Endothelial cell (in vitro differentiated cells): Measurements from ENCODE around the gene RPTOR. TPM values are rescaled to one million over a fixed set of nuclear protein-coding genes. Genes with fewer than 3 reads are reported as not detected.

Experiments
- DNase-seq: peaks from one replicate; pipeline ENCODE4 v3.0.0; 2021; ENCODE audit warnings: low spot score
- H3K27ac Mint-ChIP-seq: one replicate; pipeline ENCODE4 v1.8.0; 2021; ENCODE audit warnings: mixed read lengths, inconsistent platforms; ENCODE audit not compliant: unreplicated experiment
- H3K27me3 Mint-ChIP-seq: one replicate; pipeline ENCODE4 v1.8.0; 2021; ENCODE audit warnings: mild to moderate bottlenecking, moderate library complexity, mixed read lengths, inconsistent platforms; ENCODE audit not compliant: unreplicated experiment
- H3K36me3 Mint-ChIP-seq: one replicate; pipeline ENCODE4 v1.8.0; 2021; ENCODE audit warnings: mild to moderate bottlenecking, low read depth, mixed read lengths, inconsistent platforms; ENCODE audit not compliant: unreplicated experiment
- H3K4me1 Mint-ChIP-seq: one replicate; pipeline ENCODE4 v1.8.0; 2021; ENCODE audit warnings: mild to moderate bottlenecking, mixed read lengths, inconsistent platforms; ENCODE audit not compliant: unreplicated experiment
- H3K4me3 Mint-ChIP-seq: one replicate; pipeline ENCODE4 v1.8.0; 2021; ENCODE audit warnings: mild to moderate bottlenecking, mixed read lengths, inconsistent platforms; ENCODE audit not compliant: unreplicated experiment
- H3K9me3 Mint-ChIP-seq: one replicate; pipeline ENCODE4 v1.8.0; 2021; ENCODE audit warnings: mixed read lengths, inconsistent platforms; ENCODE audit not compliant: unreplicated experiment
- total RNA-seq: library from RNA; stranded (reverse); fragmentation: NEBNext Ultra II Directional; extraction: Animal tissue kit (Norgen Biotek cat#: 25700); gene quantifications from one replicate; pipeline ENCODE4 v1.2.1, GENCODE V29; 2021; ENCODE audit not compliant: unreplicated experiment
- TF ChIP-seq, protein P1 (sequence below): fragments of 200-600 bp; sonication (generic); IDR thresholded peaks from one replicate; pipeline ENCODE4 v1.5.0; 2021; ENCODE audit warnings: antibody characterized with exemption; ENCODE audit not compliant: unreplicated experiment

The RPTOR gene
- total RNA-seq, 1 donor from 2014 or later, result 36.7 TPM

DNA sequence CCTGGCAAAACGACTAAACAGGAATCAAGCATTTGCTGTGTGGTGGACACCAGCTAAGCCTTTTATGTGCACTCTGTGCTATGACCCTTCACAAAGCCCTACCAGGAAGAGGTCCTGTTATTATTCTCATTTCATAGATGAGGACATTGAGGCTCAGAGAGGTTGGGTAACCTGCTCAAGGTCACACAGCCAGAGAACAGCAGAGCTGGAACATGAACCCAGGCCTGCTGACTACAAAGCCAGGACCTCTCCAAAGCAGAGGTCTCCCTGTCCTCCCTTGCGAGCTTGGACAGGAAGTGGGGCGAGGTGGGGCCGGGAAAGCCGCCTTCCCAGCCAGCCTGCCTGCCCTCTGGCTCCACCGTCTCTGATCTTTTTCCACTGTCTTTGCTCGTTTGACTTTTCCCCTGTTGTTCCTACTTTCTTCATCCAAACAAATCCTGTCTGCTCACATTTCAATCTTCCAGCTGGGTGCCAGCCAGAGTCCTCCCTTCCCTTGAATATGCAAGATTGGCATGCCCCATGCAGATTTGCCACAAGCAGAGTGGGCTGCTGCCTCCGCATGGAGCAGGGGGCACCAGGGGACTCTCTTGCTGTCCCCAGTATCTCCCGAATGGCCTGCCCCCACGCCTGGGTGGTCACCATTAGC, 23.7 kb upstream of the RPTOR start:
- Mint-ChIP-seq H3K9me3 (no peaks in the 10 kb centered on the region), H3K4me3 (no peak overlapping the region), H3K27ac (no peak overlapping the region), H3K4me1 (peaks cover 17% of the 10 kb centered on the region), H3K36me3 (no peaks in the 10 kb centered on the region), H3K27me3 (peaks cover 6% of the 10 kb centered on the region)
- no peak for DNase-seq
- TF ChIP-seq, protein P1, sequence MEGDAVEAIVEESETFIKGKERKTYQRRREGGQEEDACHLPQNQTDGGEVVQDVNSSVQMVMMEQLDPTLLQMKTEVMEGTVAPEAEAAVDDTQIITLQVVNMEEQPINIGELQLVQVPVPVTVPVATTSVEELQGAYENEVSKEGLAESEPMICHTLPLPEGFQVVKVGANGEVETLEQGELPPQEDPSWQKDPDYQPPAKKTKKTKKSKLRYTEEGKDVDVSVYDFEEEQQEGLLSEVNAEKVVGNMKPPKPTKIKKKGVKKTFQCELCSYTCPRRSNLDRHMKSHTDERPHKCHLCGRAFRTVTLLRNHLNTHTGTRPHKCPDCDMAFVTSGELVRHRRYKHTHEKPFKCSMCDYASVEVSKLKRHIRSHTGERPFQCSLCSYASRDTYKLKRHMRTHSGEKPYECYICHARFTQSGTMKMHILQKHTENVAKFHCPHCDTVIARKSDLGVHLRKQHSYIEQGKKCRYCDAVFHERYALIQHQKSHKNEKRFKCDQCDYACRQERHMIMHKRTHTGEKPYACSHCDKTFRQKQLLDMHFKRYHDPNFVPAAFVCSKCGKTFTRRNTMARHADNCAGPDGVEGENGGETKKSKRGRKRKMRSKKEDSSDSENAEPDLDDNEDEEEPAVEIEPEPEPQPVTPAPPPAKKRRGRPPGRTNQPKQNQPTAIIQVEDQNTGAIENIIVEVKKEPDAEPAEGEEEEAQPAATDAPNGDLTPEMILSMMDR, result no peak

DNA sequence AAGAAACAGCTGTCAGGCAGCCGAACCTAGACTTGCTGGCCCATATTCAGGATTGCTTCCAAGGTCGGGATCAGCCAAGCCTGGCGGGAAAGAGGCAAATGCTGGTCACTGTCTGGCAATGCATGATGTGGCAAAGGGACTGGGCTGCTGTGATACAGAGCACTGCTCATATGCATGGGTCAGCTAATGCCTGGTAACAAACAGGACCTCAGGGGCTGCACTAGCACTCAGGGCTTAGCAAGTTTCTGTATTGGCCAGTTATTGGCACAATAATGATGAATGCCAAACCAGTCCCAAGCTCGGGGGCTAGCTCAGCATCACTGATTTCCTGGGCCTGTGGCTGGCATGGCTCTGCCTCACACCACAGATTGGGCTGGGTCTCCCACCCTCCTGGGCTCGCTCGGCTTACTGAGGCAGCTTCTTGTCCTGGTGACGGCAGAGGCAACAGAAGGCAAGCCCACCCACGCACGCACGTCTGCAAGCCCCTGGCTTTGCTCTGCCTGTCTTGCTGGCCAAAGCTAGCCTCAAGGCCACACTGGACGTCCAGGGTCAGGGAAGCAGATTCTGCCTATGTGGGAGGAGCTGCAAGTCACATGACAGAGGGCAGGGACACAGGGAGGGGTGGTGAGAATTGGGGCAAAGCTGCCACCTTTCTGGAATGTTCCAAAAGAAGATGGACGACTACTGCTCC, 21.4 kb upstream of the RPTOR start:
- no peak overlapping the region for H3K4me3 Mint-ChIP-seq
- no peaks in the 10 kb centered on the region for H3K36me3 Mint-ChIP-seq
- DNase-seq, result no peak
- H3K4me1 Mint-ChIP-seq, result peaks cover 17% of the 10 kb centered on the region
- peaks cover 6% of the 10 kb centered on the region for H3K27me3 Mint-ChIP-seq
- TF ChIP-seq, protein P1, result no peak
- H3K9me3 Mint-ChIP-seq, result no peaks in the 10 kb centered on the region
- no peak overlapping the region for H3K27ac Mint-ChIP-seq

DNA sequence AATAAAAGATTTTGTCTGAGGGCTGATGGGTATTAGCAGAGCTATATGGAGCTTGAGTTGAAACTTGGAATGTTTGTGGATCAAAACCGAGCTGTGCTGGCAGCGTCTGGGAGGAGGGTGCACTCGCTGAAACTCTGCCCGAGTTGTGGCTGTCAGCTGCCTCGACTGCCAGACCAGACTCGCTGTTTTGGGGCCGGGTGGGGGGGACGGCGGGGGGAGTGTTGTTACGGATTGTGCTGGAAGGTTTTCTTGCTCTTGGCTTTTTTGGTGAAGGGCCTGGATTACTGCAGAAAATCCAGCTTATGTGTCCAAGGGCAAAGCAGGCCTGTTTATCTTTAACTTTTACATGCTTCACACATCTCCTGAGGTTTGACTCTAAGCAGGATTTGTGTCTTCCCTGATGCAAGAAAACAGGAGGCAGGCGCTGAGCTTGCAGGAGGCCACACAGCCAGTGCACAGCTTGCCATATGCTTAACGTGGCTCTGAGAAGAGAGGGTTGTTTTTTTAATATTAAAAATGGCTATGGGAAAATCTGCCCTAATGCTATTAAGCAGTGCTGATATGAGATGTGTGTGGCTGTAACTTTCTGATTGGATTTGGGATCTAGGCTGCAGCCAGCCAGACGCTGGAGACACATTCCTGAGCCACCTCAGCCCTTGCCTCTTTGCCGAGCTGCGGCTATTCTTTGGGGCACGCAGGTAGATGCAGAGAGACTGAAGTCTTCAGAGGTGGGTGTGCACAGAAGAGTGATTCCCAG, 20.5 kb upstream of the RPTOR start:
- no peak overlapping the region for H3K27ac Mint-ChIP-seq
- H3K36me3 Mint-ChIP-seq, result no peaks in the 10 kb centered on the region
- H3K27me3 Mint-ChIP-seq, result peaks cover 4% of the 10 kb centered on the region
- no peaks in the 10 kb centered on the region for H3K9me3 Mint-ChIP-seq
- no peak for DNase-seq
- no peak overlapping the region for H3K4me3 Mint-ChIP-seq
- H3K4me1 Mint-ChIP-seq, result peaks cover 12% of the 10 kb centered on the region
- TF ChIP-seq, protein P1, result no peak

DNA sequence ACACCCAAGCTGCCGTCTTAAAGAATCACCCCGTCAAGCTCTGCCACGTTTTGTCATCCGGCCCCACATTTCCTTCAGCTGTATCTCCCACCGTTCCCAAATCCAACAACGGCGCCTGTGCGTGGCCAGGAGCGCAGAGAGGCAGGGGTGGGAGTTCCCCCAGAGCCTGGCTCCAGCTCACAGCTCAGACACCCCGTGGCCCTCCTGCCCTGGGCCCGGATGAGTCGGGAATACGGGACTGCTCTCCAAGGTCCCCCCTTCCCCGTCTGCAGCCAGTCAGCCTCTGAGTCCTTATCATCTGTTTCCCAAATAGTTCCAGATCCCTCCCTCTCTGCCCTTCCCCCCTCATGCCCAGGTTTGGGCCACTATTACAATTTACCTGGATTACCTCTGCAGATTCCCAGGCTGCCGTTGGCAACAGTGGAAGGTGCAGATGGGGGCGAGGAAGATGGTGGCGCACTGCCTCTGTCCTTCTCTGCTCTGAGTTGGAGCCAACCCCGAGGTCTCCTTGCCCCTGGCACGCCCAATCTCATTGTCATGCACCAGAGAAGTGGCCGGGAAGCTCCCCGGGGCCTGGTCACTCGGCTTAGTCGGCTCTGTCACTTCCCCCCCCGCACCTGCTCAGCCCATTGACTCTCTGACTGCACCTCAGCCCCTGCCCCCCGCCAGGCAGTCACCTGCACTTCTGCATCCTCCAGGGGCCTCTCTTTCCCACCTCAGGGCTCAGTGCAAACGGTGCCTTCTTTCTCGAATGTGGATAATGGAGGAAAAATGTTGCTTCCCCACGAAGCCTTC, 18.3 kb upstream of the RPTOR start:
- no peak for DNase-seq
- H3K36me3 Mint-ChIP-seq, result no peaks in the 10 kb centered on the region
- no peak overlapping the region for H3K4me3 Mint-ChIP-seq
- H3K4me1 Mint-ChIP-seq, result no peaks in the 10 kb centered on the region
- peaks cover 3% of the 10 kb centered on the region for H3K27me3 Mint-ChIP-seq
- TF ChIP-seq, protein P1, result no peak
- no peaks in the 10 kb centered on the region for H3K9me3 Mint-ChIP-seq
- H3K27ac Mint-ChIP-seq, result no peak overlapping the region
